Left lung (tissue), 8 donors: ENCODE measurements around the gene CLEC4D. TPM values are rescaled to one million over a fixed set of nuclear protein-coding genes. Genes with fewer than 3 reads are reported as not detected.

Experiments
- polyA plus RNA-seq, 6 donors: library from polyadenylated mRNA; unstranded; fragments of 120-200 nt; gene quantifications; one replicate each; pipeline ENCODE4 v1.2.1, GENCODE V29; 2013; ENCODE audit not compliant: insufficient read length in 6 of 6
- total RNA-seq, 2 donors: library from RNA; stranded (reverse); fragmentation: NEBNext Ultra II Directional; extraction: Animal tissue kit (Norgen Biotek cat#: 25700); gene quantifications; one replicate each; pipeline ENCODE4 v1.2.1, GENCODE V29; 2021
- donor health status: DM: no; HTN: yes; CAD: no.
- donor health status: DM: no; HTN: no; CAD: no.

Gene CLEC4D
- total and polyA plus RNA-seq, 8 donors, result 0.11 to 15.7 (median 0.28) TPM

Other genes with a start within 250 kb of the CLEC4D start
- under 1 TPM; 0.32 to 0.42 TPM for gene CLEC6A, start 57.5 kb upstream of the CLEC4D start, total RNA-seq
- not detected for gene CLEC6A, start 57.5 kb upstream of the CLEC4D start, polyA plus RNA-seq
- 10 to 100 TPM in 1 of 2 donors, 1 to 10 TPM in 1; 5.5 to 37.5 TPM for gene CLEC4E, start 27.4 kb downstream of the CLEC4D start, total RNA-seq
- 1 to 10 TPM in 1 of 6 donors, under 1 TPM in 5; 0.11 to 1.1 (median 0.27) TPM for gene CLEC4E, start 27.4 kb downstream of the CLEC4D start, polyA plus RNA-seq
- under 1 TPM; 0.17 to 0.24 TPM for gene AICDA, start 99.4 kb downstream of the CLEC4D start, total RNA-seq
- under 1 TPM in 3 of 6 donors, not detected in 3; 0.04 to 0.15 (median 0.04) TPM for gene AICDA, start 99.4 kb downstream of the CLEC4D start, polyA plus RNA-seq
- 10 to 100 TPM in 1 of 2 donors, 1 to 10 TPM in 1; 8.3 to 12.0 TPM for gene MFAP5, start 149.3 kb downstream of the CLEC4D start, total RNA-seq
- gene MFAP5, start 149.3 kb downstream of the CLEC4D start, polyA plus RNA-seq, result 1 to 10 TPM in 2 of 6 donors, under 1 TPM in 4; 0.35 to 1.8 (median 0.78) TPM
- 10 to 100 TPM; 27.3 to 31.7 TPM for gene RIMKLB, start 184.5 kb downstream of the CLEC4D start, total RNA-seq
- gene RIMKLB, start 184.5 kb downstream of the CLEC4D start, polyA plus RNA-seq, result 100 to 1,000 TPM; 123 to 162 (median 133) TPM